Measurements from ENCODE around the gene RBM5. TPM values are rescaled to one million over a fixed set of nuclear protein-coding genes. Genes with fewer than 3 reads are reported as not detected.

The RBM5 gene
- 503 TPM for total RNA-seq

DNA sequence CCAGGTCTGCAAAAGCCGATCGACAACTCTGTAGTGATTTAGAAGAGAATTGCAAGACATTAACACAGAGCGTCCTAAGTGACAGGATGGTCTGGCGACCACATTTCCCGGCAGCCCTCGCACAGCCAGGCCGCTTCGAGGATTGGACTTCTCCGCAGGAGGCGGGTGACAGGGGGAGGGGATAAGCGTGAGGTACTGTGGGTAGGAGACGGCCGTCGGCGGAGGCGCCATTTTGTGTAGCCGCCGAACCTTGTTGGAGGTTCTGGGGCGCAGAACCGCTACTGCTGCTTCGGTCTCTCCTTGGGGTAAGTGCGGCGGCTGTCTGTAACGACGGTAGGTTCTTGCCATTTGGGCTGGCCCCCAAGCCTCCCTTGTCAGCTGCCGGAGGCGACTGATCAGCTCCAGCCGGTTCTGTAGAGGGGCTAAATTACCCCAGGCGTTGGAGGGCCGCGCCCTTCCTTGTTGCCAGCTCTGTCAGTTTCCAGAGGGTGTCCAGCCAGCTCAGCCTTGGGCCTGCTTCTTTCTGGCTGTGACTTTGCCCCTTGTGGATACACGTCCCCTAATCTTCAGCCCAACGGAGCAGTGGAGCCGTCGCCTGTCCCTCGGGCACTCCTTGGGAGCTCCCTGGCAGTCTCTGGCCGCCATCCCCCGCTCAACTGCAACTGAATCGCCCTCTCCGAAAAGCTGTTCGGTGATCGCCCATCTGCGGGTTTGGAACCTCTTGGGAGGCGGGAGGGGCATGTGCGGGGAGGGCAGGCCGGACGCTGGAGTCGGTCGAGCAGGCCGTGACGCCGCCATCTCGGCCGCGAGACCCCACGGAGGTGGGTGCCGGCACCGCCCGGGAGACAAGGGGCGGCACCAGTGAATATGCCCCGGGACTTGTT, at the start of gene RBM5:
Gene RBM5, plus strand, starts transcription at position 195 of the 884 bp plus-strand sequence. CDS start 1,516 bp downstream, outside the sequence.

DNA sequence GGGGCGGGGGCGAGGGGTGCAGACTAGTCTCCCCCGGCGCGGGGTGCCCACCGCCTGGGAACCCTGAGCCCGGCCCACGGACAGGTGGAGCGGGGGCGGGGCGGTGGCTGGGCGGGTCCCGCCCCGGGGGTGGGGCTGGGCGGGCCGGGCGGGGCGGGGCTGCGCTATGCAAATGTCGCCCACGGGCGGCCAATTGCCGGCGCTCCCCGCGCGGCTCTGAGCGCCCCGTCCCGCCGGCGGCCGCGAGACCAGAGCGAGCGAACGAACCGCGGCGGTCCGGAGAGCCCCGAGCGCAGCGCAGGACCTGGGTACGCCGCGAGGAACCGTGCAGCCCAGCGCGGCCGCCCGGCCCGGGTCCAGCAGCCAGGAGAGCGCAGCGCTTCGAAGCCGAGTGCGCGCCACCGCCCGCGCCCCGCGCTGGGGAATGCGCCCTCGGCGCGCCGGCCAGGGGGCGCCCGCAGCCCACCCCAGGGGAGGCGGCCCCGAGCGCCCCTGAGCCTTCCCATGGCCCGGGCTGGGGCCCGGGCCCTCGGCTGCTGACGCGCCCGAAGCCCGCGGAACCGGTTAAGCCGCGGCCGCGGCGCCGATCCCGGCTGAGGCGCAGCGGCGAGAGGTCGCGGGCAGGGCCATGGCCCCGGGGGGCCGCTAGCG, 66.2 kb downstream of the RBM5 start, which contains the start of gene SEMA3F:
Gene SEMA3F, plus strand, starts transcription at position 485 of the 651 bp plus-strand sequence. CDS start 4,299 bp downstream, outside the sequence.

Other genes starting within 250 kb of the RBM5 start
- 6.6 TPM for gene TRAIP, start 232.4 kb upstream of the RBM5 start, total RNA-seq
- gene CAMKV, start 219.0 kb upstream of the RBM5 start, total RNA-seq, result 283 TPM
- gene MST1R, start 185.0 kb upstream of the RBM5 start, total RNA-seq, result 3.8 TPM
- gene MON1A, start 159.1 kb upstream of the RBM5 start, total RNA-seq, result 16.6 TPM
- gene RBM6, start 148.8 kb upstream of the RBM5 start, total RNA-seq, result 213 TPM
- gene SEMA3F, start 66.4 kb downstream of the RBM5 start, total RNA-seq, result 11.3 TPM
- not detected for gene GNAT1, start 102.7 kb downstream of the RBM5 start, total RNA-seq
- 8.1 TPM for gene SLC38A3, start 116.4 kb downstream of the RBM5 start, total RNA-seq
- gene GNAI2, start 147.3 kb downstream of the RBM5 start, total RNA-seq, result 120 TPM
- 5.3 TPM for gene SEMA3B, start 180.2 kb downstream of the RBM5 start, total RNA-seq
- not detected for gene LSMEM2, start 190.2 kb downstream of the RBM5 start, total RNA-seq
- gene IFRD2, start 203.5 kb downstream of the RBM5 start, total RNA-seq, result 28.2 TPM
- 5.6 TPM for gene HYAL3, start 210.5 kb downstream of the RBM5 start, total RNA-seq
- gene NAA80, start 210.5 kb downstream of the RBM5 start, total RNA-seq, result 10.3 TPM
- gene HYAL1, start 214.7 kb downstream of the RBM5 start, total RNA-seq, result 2.8 TPM
- gene HYAL2, start 233.8 kb downstream of the RBM5 start, total RNA-seq, result 41.6 TPM
- gene TUSC2, start 239.3 kb downstream of the RBM5 start, total RNA-seq, result 10.6 TPM